Bronchial epithelial cell (primary cell): ENCODE results near the gene DUSP16. TPM values are rescaled to one million over a fixed set of nuclear protein-coding genes. Genes with fewer than 3 reads are reported as not detected.

Experiments used
- DNase-seq: peaks from one replicate; pipeline ENCODE4 v3.0.0-alpha.2; 2010; ENCODE audit warnings: low read depth
- FAIRE-seq: peaks from 2 replicates; lab custom pipeline; 2011; peaks lifted over from hg19 to GRCh38; lab: Jason Lieb, UNC
- H3K27me3 ChIP-seq: 2 replicates; pipeline ENCODE4 v1.5.1; 2011; ENCODE audit warnings: low read length; ENCODE audit not compliant: control insufficient read depth, insufficient read depth
- H3K36me3 ChIP-seq: 2 replicates; pipeline ENCODE4 v1.5.1; 2011; ENCODE audit warnings: low read length; ENCODE audit not compliant: control insufficient read depth, insufficient read depth
- H3K4me3 ChIP-seq: 2 replicates; pipeline ENCODE4 v1.5.1; 2011; ENCODE audit warnings: mild to moderate bottlenecking, low read depth, low read length, control low read depth
- total RNA-seq: library from RNA; depleted of rRNA; stranded (reverse); fragments of >200 nt; gene quantifications from 2 replicates; pipeline ENCODE4 v1.2.1, GENCODE V29; 2014
- TF ChIP-seq, protein P1 (sequence below): IDR thresholded peaks from 2 replicates; pipeline ENCODE4 v1.5.1; 2011; ENCODE audit warnings: mild to moderate bottlenecking, moderate library complexity, low read length, control low read depth, inconsistent platforms; ENCODE audit not compliant: insufficient read depth, severe bottlenecking

DUSP16 gene
- total RNA-seq, 1 donor from 2014 or later = 14.2 TPM

DNA sequence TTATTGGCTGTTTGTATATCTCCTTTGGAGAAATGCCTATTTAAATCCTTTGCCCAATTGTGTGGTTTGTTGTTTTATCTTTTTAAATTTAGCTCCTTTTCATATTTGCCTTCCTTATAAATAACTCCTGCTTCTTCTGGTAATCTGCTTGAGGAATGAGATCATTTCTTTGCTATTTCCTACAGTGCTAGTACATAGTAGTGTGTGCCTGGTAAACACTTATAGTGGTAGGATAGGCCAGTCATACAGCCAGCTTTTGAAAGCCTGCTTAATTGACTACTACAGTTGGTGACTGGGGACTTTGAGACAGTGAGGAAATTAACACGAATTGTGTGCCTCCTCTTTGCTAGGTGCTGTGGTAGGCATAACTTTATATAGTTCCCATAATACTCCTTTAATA, 137.0 kb downstream of the DUSP16 start:
- H3K36me3 ChIP-seq = no peaks in the 10 kb centered on the region
- TF ChIP-seq, protein P1, sequence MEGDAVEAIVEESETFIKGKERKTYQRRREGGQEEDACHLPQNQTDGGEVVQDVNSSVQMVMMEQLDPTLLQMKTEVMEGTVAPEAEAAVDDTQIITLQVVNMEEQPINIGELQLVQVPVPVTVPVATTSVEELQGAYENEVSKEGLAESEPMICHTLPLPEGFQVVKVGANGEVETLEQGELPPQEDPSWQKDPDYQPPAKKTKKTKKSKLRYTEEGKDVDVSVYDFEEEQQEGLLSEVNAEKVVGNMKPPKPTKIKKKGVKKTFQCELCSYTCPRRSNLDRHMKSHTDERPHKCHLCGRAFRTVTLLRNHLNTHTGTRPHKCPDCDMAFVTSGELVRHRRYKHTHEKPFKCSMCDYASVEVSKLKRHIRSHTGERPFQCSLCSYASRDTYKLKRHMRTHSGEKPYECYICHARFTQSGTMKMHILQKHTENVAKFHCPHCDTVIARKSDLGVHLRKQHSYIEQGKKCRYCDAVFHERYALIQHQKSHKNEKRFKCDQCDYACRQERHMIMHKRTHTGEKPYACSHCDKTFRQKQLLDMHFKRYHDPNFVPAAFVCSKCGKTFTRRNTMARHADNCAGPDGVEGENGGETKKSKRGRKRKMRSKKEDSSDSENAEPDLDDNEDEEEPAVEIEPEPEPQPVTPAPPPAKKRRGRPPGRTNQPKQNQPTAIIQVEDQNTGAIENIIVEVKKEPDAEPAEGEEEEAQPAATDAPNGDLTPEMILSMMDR = no peak
- H3K4me3 ChIP-seq = no peak overlapping the region
- DNase-seq (peak; percentile 47), FAIRE-seq (no peak)
- H3K27me3 ChIP-seq = no peaks in the 10 kb centered on the region

DNA sequence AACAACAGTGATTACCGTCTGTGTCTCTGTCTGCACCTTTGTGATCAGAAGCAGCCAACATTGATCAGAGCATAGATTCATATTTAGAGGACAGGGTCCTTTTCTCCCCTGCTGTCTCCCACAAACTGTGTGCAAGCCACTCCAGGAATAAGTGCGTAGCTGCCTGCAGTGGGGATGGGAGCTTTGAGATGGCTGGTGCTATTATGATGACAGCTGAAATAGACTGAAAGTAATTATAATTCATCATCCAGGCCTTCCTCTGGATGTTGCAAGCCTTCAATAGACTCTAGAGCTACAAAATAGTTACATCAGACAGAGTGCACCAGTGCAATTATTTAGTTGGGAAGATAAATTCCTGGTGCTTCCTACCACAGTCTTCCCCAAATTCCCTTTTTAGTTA, 137.7 kb downstream of the DUSP16 start:
- H3K27me3 ChIP-seq = no peaks in the 10 kb centered on the region
- no peak overlapping the region for H3K4me3 ChIP-seq
- TF ChIP-seq, protein P1 = no peak
- DNase-seq (no peak), FAIRE-seq (peak; percentile 36)
- no peaks in the 10 kb centered on the region for H3K36me3 ChIP-seq

Other genes starting within 250 kb of the DUSP16 start
- gene MANSC1, start 212.6 kb downstream of the DUSP16 start, total RNA-seq = 0.79 and 2.6 TPM in 2 replicates
- gene BORCS5, start 205.8 kb downstream of the DUSP16 start, total RNA-seq = 6.7 and 7.9 TPM in 2 replicates
- gene CREBL2, start 49.0 kb upstream of the DUSP16 start, total RNA-seq = 17.9 and 23.9 TPM in 2 replicates
- gene GPR19, start 133.3 kb upstream of the DUSP16 start, total RNA-seq = 0.13 TPM in 1 of 2 replicates, not detected in the other
- 34.0 and 38.7 TPM in 2 replicates for gene CDKN1B, start 154.5 kb upstream of the DUSP16 start, total RNA-seq
- gene APOLD1, start 222.8 kb upstream of the DUSP16 start, total RNA-seq = 1.4 and 2.6 TPM in 2 replicates